GM21360 (cell line): ENCODE results near the gene PLEK2.
"Not testable (repeated sequence)": the region's sequence is repeated elsewhere in the genome, so short reads cannot be mapped to it uniquely, and the experiment has no call there.

Experiments
- ATAC-seq: cut with Tn5 transposase; IDR thresholded peaks from one replicate; pipeline ENCODE4 v1.9.1; 2021; ENCODE audit warnings: mild to moderate bottlenecking, moderate library complexity; ENCODE audit not compliant: unreplicated experiment

Gene PLEK2

GRCh38 chr14:67429510-67430205 is 17.7 kb upstream of the PLEK2 start:
- no peak for ATAC-seq

- ATAC-seq, result no peak
Measured at GRCh38 chr14:67428501-67429031, 16.6 kb upstream of the PLEK2 start.

DNA sequence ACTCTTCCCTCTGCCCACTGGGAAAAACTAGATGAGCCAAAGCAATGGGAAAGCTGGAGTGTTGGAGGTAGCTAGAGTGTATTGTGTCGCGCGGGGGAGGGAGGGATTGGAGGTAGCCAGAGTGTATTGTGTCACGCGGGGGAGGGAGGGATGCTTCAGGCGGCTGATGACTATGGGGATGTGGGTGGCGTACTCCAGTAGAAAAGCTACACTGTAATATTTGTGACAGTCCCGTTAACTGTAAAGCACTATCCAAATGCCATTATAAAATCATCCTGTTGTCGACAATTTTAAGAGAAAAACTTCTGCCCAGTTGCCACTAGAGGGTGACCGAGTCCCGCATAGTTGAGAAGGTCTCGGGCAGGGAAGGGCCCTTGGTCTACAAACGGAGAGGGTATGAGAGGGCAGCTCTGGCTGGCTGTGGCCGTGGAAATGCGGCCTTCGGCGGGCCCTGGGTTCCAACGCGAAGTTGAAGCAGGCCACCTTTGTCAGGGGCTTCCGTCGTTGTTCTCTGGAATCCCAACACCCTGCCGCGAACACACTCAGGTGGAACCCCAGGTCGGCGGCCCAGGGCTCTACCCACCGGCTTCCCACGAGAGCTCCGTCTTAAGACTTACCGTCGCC is 15.1 kb upstream of the PLEK2 start:
- ATAC-seq, result no peak

DNA sequence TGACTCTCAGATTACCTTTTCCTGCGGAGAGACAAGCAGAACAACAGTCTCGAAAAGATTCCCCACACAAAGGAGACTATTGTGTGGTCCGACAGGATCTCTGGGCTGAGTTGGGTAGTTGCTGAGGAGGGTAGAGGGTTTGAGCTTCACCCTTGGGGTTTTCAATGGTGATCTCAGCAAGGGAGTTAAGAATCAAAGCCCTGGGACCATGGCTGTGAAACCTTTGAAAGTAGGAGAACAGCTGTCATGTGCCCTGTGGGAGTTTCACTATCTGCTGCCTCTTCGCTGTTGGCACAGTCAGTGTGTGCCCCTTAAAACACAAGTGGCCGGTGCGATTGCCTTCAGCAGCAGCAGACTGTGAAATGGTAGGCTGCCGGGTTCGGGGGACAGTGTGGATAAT is 14.2 kb upstream of the PLEK2 start:
- ATAC-seq, result no peak

GRCh38 chr14:67425608-67426007 is 13.6 kb upstream of the PLEK2 start:
- ATAC-seq, result no peak

- ATAC-seq, result no peak
Measured at GRCh38 chr14:67424539-67424938, 12.6 kb upstream of the PLEK2 start.

DNA sequence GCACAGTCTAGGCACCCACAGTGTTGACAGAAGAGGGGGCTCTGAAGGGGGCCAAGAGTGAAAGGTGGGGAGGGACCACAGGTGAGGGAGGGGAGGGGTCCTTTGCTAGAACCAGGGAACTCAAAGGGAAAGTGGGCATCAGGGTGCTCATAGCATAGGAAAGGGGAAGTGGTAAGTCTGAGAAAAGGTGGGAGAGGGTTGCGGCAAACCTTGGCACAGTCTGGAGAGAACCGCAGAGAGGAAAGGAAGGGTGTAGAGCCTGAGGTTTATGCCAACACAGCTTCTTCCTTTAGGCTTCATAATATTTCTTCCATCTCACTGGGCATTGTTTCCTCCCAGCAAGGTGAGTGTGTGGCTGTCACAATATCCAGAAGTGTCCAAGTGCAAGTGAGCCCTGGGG is 11.5 kb upstream of the PLEK2 start:
- no peak for ATAC-seq

DNA sequence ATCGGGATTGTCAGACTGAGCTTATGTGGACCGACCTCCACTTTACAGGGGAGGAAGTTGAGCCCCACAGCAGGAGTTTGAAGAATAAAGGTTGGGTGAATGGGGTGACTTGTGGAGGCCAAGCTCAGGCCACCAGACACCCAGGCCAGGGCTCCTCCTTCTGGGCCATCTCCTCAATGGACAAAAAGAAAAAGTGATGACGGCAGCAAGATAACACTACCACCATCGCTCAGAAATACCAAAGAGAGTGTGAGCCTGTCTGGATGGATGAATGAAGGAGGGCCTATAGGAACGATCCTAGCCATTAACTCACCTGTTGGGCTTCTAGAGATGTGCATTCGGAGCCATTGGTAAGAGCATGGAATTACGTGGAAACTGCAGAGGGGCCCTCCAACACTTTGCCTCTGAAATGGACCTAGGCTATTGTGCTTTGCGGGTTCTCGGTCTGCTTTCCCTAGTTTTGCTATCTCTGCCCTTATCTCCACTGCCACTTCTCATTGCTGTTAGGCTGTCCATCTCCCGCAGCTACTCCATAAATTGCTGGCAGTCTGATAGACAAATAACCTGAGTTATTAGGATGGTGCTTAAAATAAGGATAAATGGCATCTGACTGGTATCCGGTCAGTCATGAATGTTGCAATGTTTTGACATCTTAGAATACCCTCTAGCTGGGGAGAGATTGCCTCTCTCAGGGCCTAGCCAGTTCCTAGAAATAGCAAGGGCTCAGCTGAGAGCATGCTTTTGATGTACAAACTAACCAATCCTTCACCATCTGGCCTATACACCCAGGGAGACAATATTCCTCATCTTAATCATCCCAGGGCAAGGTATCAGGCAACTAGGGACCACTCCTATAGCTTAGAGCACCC is 9.6 kb upstream of the PLEK2 start:
- no peak for ATAC-seq

DNA sequence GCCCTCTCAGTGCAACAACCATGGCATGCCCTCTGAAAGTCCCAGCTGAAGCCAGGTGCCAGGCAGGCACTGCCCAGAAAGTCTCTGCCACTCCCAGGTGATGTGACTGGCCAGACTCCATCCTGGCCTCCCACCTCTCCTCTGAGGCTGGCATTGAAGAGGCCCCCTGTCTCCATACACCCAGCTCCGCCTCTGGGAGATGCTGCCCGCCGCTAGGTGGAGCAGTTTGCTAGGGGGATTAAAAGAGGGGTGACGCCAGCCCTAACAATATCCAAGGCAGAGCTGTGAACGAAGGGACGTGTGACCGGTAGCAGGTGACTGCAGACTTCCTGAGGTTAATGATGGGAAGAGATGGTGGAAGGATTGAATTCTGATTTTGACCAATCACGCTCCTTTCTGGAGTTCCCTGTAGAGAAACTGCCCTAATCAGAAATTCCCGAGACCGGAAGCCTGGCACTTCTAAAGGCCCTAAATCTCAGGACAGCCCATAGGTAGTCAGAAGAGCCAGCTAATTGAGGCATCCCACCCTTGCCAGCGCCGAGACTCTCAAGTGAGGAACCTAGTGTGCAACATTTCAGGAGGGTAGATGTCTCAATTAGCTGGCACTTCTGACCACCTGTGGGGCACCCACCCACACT is 8.3 kb upstream of the PLEK2 start:
- no peak for ATAC-seq

DNA sequence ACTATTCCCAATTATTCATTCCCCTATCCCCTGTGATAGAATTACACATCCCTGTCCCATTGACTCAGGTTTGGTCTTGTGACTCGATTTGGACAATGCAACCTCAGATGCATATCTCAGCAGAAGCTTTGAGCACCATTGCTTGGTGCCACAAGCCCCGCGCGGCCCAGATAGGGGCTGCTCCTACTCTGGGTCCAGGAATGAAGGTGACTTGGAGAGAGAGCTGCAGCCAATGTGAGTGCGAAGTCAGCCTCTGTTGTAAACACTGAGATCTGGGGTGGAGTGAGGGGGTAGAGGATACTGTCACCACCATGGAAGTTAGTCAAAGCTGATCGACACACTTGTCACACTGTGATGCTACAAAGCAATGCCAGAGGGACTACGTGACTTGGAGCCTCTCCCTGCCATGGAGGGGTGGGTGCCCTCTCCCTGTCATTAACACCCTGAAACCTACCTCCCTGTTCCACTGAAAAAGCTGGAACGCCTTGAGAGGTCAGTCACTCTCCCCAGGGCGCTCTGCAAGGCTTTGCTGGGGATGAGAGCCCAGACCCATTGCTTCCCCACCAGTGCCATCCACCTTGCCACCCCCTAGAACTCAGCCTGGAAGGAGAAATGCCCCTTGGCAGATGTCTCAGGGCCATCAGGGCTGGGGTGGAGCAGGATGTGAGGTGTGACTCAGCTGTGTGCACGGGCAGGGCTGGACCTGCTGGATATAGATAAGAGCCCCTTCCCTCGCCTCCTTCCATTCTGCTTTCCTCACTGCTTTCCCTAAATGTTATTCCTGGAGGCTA is 6.6 kb upstream of the PLEK2 start:
- ATAC-seq, result no peak

- no peak for ATAC-seq
Measured at GRCh38 chr14:67417633-67418032, 5.7 kb upstream of the PLEK2 start.

- no peak for ATAC-seq
Measured at GRCh38 chr14:67416810-67417209, 4.8 kb upstream of the PLEK2 start.

- ATAC-seq, result no peak
Measured at GRCh38 chr14:67416085-67416484, 4.1 kb upstream of the PLEK2 start.

DNA sequence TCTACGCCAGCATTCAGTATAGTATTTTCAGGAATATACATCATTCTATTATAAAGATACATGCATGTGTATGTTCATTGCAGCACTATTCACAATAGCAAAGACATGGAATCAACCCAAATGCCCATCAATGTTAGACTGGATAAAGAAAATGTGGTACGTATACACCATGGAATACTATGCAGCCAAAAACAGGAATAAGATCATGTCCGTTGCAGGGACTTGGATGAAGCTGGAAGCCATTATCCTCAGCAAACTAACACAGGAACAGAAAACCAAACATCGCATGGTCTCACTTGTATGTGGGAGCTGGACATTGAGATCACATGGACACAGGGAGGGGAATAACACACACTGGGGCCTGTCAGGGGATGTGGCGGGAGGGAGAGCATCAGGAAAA is 3.6 kb upstream of the PLEK2 start:
- not testable (repeated sequence) for ATAC-seq

DNA sequence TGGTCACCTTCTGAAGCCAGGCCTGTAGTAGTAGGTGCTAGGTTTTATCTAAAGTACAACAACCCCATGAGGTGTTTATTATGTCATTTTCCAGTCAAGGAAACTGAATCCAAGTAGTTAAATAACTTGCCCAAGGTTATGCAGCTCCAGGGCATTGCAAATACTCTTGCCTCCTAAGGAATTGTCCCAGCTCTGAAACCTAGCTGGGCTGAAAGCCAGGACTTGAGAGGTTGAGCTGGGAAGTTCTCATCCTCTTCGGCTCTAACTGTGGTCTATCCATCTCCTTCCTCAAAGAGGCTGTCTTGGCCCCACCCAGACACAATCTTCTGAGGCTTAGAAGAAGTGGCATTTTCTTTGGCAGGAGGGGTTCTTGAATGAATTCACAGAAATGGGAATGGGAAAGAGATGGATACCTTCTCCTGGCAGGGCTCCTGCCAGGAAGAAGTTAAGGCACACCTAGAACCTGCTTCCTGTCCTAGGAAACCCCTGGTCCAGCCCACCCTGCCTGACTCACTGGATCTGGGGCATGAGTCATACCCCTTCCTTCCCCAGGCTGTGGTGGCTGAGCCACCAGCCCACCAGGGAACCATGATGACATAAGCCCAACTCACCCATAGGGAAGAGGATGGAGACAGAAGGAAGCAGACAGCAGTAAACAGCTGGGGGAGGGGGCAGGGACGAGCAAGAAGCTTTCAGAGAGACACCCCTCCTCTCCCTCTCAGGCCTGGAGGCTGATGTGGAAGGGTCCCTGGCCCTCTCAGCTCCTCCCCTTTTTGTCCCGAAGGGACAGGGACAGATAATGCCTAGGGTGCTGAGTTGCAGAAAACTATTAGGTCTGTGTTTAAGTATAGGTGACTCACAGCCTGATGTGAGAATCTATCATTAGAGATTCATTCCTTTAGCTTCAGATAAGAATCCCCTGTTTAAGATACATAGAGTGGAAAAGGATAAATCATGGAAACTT is 2.1 kb upstream of the PLEK2 start:
- ATAC-seq, result no peak

GRCh38 chr14:67411370-67411769 is 595 bp downstream of the PLEK2 start:
- no peak for ATAC-seq

DNA sequence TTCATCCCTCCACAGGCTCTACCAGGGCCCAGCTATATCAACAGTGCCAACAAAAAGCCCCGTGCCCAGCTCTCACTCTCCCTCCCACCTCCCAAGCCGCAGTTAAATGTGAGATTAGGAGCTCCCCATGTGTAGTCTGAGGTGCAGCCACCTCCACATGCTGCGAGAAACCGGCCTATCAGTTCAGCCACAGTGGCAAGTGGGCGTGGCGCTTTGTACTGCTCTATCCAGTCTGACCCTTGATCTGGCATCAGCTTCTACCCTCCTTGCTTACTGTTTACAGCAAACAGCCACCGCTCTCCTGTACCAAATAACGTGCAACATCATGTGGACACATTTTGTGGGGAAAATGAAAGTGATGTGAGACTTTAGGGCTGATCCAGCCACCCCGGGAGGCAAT is 1.7 kb downstream of the PLEK2 start:
- ATAC-seq, result no peak

- ATAC-seq, result no peak
Measured at GRCh38 chr14:67409461-67409860, 2.5 kb downstream of the PLEK2 start.

GRCh38 chr14:67408122-67408801 is 3.7 kb downstream of the PLEK2 start:
- ATAC-seq, result not testable (repeated sequence)
